ENCODE results near the gene SNTG2.

Gene SNTG2

GRCh38 chr2:929011-929735 is 21.5 kb upstream of the SNTG2 start:
- DNase-seq: no peak

GRCh38 chr2:929925-930324 is 20.7 kb upstream of the SNTG2 start:
- no peak for DNase-seq

DNA sequence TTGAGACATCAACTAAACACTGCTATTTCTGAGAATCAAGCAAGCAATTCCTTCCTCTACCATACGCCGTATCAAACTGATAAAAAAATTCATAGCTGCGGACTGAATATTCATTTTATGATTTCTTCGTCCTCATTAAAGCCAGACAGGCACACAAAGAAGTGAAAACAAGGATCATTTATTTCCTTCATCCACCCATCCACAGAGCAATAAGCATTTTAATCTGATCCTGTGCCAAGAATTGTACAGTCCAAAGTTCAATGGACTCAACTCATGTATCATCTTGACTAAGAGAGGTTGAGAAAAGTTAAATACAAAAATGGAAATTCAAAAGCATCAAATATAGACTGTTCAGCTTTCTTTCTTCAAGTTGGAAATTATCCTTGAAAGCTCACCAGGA is 19.7 kb upstream of the SNTG2 start:
- DNase-seq: no peak

DNA sequence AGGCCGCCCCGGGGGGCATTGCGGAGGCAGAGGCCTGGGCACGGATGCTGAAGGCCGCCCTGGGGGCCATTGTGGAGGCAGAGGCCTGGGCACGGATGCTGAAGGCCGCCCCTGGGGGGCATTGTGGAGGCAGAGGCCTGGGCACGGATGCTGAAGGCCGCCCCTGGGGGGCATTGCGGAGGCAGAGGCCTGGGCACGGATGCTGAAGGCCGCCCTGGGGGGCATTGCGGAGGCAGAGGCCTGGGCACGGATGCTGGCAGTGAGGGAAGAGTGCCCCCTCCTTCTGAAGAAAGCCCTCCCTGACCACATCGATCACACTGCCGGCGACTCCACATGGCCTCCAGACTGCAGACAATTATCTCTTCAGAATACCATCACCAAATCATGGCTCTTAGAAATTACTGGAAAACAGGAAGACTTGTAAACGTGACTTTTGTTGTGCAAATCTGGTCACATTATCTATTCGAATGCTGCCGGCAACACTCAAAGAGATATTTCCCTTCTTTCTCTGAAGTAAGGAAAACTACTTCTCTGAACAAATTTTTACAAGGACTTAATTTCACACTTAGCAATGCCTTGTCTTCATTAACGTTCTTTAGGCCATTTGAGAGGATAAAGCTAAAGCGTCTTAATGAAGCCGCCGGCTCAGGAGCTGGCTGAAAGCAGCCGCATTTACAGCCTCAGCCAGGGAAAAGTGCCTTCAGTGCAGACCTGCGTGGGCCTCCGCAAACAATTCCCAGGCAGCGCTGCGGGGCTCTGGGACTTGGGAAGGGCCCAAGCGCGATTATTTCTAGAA is 18.1 kb upstream of the SNTG2 start:
- no peak for DNase-seq

- no peak for DNase-seq
These were observed 16.8 kb upstream of the SNTG2 start for GRCh38 chr2:933734-934295.

- no peak for DNase-seq
These were observed 13.1 kb upstream of the SNTG2 start for GRCh38 chr2:937530-937929.

- no peak for DNase-seq
These were observed 12.3 kb upstream of the SNTG2 start for GRCh38 chr2:938181-939005.

GRCh38 chr2:939936-940601 is 10.6 kb upstream of the SNTG2 start:
- DNase-seq: no peak

GRCh38 chr2:941871-942270 is 8.8 kb upstream of the SNTG2 start:
- no peak for DNase-seq

- DNase-seq: no peak
These were observed 7.7 kb upstream of the SNTG2 start for GRCh38 chr2:942775-943460.

- DNase-seq: no peak
These were observed 7.2 kb upstream of the SNTG2 start for GRCh38 chr2:943461-943797.

GRCh38 chr2:943821-944220 is 6.8 kb upstream of the SNTG2 start:
- no peak for DNase-seq

DNA sequence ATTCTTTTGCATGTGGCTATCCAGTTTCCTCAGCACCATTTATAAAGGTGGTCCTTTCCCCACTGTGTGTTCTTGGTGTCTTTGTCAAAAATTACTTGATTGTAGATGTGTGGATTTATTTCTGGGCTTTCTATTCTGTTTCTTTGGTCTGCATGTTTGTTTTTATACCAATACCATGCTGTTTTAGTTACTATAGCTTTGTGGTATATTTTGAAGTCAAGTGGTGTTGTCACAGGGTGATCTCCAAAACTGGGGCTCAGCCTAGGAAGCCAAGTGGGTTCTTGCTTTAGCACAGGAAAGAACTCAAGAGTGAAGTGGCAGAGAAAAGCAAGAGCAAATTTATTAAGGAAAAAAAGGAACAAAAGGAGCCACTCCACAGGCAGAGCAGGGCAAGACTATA is 6.0 kb upstream of the SNTG2 start:
- no peak for DNase-seq

GRCh38 chr2:945104-945503 is 5.5 kb upstream of the SNTG2 start:
- DNase-seq: no peak

DNA sequence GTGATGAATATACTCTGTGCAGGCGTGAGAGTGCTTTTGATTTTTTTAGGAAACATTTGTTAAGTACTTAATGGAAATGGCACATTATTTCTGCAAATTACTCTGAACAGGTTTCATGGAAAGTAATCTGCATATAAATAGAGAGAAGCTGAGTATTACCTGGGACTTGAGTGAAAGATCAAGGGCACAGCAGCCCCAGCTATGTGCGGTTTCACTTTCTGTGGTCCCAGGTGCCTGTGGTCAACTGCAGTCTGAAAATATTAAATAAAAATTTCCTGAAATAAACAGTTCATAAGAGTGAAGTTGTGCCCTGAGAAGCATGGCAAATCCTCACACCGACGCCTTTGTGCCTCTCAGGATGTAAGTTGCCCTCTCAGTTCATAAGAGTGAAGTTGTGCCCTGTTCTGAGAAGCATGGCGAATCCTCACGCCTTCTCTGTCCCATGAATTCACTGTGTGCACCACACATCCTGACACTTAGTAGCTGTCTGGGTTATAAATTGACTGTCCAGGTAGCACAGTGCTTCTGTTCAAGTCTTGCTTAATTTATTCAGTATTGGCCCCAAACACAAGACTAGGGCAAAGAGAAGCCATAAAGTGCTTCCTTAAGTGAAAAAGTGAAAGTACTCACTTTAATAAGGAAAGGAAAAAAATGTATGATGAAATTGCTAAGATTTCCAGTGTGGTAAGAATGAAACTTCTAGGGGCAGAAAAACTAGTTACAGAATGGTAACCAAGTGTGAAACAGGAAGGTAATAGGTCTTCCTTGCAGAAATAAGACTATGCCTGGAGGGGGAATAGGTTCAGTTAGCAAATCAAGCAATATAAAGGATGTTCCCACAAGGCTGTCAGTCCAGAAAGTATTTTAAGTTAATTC is 4.3 kb upstream of the SNTG2 start:
- no peak for DNase-seq

- DNase-seq: no peak
These were observed 1.1 kb upstream of the SNTG2 start for GRCh38 chr2:949384-950079.

DNA sequence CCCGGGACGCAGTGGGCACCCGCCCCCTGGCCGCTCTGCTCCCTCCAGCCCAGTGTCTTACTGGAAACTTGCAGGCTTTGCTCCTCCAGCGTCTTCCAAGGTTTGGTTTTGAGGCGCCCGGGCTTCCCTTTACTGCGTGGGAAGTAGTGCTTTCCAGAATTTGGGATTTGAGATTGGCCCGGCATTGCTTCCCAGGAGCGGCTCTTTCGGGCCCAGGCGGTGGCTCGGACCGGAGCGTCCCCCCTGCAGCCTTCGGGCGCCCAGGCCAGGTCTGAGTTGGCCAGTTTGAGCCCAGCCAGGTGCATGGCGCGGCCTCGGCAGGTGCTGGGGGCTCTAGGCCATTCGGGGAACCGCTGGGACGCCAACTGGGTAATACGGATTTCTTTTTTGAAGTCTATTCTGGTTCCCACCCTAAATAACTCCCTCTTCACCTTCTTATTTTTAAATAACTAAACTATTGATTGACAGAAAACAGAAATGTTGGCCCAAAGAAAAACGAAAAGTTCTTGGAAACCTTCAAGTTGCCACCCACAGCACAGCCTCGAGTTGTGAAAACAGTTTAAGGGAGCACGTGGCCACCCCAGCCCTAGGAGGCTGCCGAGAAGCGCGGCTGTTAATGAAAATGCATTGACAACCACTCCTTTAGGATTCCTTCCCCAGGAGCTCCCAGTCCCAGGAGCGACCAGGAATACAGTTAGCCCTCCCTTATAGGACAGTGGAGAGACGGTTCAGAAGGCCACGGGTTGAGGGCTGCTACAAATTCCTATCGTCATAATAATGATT is 766 bp downstream of the SNTG2 start:
- no peak for DNase-seq

GRCh38 chr2:953408-953807 is 2.8 kb downstream of the SNTG2 start:
- no peak for DNase-seq

- no peak for DNase-seq
These were observed 3.5 kb downstream of the SNTG2 start for GRCh38 chr2:953975-954686.

All from GOT3 (cell line).